Testis (tissue), 3 donors: Measurements from ENCODE around the gene WDR37. TPM values are rescaled to one million over a fixed set of nuclear protein-coding genes. Genes with fewer than 3 reads are reported as not detected.
"Not testable (repeated sequence)": the region's sequence is repeated elsewhere in the genome, so short reads cannot be mapped to it uniquely, and the experiment has no call there.

Source experiments
- DNase-seq: peaks from one replicate; pipeline ENCODE4 v3.0.0-alpha.2; 2019
- H3K27ac ChIP-seq, 2 donors: fragments of 200-600 bp; sonication (generic); one replicate each; pipeline ENCODE4 v1.5.1; 2019
- H3K27me3 ChIP-seq: fragments of 200-600 bp; sonication (generic); one replicate; pipeline ENCODE4 v1.5.1; 2019
- H3K36me3 ChIP-seq: fragments of 200-600 bp; sonication (generic); one replicate; pipeline ENCODE4 v1.5.1; 2017; ENCODE audit warnings: low read depth; ENCODE audit errors: missing control alignments
- H3K4me1 ChIP-seq: fragments of 200-600 bp; sonication (generic); one replicate; pipeline ENCODE4 v1.5.1; 2019
- H3K4me3 ChIP-seq, 2 donors: fragments of 200-600 bp; sonication (generic); one replicate each; pipeline ENCODE4 v1.5.1; 2017 to 2019
- H3K9me3 ChIP-seq: fragments of 200-600 bp; sonication (generic); one replicate; pipeline ENCODE4 v1.5.1; 2017
- POLR2A ChIP-seq: fragments of 450-650 bp; IDR thresholded peaks from one replicate; pipeline ENCODE4 v1.6.1; 2017; ENCODE audit warnings: antibody characterized with exemption, mild to moderate bottlenecking, moderate library complexity
- WGBS, 2 donors: methylation state at CpG; one replicate each; pipeline ENCODE4 v1.1.5; 2018; 5-methylcytosine and 5-hydroxymethylcytosine counted together
- intact Hi-C: fragments of 100-400 bp; cut with DNase I; formaldehyde crosslinking; loops from one replicate; pipeline ENCODE4 v1.15.1; 2023; ENCODE audit warnings: low total_unique reads
- polyA plus RNA-seq: library from polyadenylated mRNA; stranded (reverse); fragments of 350-450 nt; fragmentation: Illumina TruSeq; extraction: RNeasy Lipid Tissue Mini Kit (QIAGEN cat#74804); gene quantifications from one replicate; pipeline ENCODE4 v1.2.3, GENCODE V29; 2014; ENCODE audit warnings: low read depth, low replicate concordance; ENCODE audit not compliant: insufficient read depth
- total RNA-seq, 2 donors: library from RNA; depleted of rRNA; stranded (reverse); fragments of >200 nt; gene quantifications; one replicate each; pipeline ENCODE4 v1.2.3, GENCODE V29; 2016
- TF ChIP-seq, protein P1 (sequence below), 3 experiments: fragments of 450-650 bp in 2 of 3; fragments of 200-600 bp in 1 of 3; sonication (generic) in 1 of 3; IDR thresholded peaks; one replicate each; pipeline ENCODE4 v1.5.1; 2016 to 2019; ENCODE audit warnings: antibody characterized with exemption in 3 of 3, mild to moderate bottlenecking in 2 of 3, moderate library complexity in 1 of 3

WDR37 gene
- total and polyA plus RNA-seq, 3 donors from 2014 or later = 29.3 to 46.9 (median 40.2) TPM

- H3K4me1 ChIP-seq = peaks cover 8% of the 10 kb centered on the region
- H3K27me3 ChIP-seq = no peaks in the 10 kb centered on the region
- WGBS, 2 donors = 84 to 91% methylated on average over 13 to 14 of the region's 14 CpGs
- H3K36me3 ChIP-seq = no peaks in the 10 kb centered on the region
- H3K9me3 ChIP-seq = no peaks in the 10 kb centered on the region
- TF ChIP-seq, protein P1, sequence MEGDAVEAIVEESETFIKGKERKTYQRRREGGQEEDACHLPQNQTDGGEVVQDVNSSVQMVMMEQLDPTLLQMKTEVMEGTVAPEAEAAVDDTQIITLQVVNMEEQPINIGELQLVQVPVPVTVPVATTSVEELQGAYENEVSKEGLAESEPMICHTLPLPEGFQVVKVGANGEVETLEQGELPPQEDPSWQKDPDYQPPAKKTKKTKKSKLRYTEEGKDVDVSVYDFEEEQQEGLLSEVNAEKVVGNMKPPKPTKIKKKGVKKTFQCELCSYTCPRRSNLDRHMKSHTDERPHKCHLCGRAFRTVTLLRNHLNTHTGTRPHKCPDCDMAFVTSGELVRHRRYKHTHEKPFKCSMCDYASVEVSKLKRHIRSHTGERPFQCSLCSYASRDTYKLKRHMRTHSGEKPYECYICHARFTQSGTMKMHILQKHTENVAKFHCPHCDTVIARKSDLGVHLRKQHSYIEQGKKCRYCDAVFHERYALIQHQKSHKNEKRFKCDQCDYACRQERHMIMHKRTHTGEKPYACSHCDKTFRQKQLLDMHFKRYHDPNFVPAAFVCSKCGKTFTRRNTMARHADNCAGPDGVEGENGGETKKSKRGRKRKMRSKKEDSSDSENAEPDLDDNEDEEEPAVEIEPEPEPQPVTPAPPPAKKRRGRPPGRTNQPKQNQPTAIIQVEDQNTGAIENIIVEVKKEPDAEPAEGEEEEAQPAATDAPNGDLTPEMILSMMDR (IDR thresholded peaks at IDR 0.05) = no peak
- TF ChIP-seq POLR2A = no peak
- no peak overlapping the region for H3K27ac ChIP-seq
- no peak overlapping the region for H3K4me3 ChIP-seq
- intact Hi-C loops = no loop called here
- no peak for DNase-seq
Measured at GRCh38 chr10:1117651-1118050, 61.5 kb downstream of the WDR37 start.

GRCh38 chr10:1118318-1118717, 62.1 kb downstream of the WDR37 start:
- not testable (repeated sequence) for DNase-seq

GRCh38 chr10:1119027-1119426, 62.8 kb downstream of the WDR37 start:
- Histone ChIP-seq H3K36me3 (no peaks in the 10 kb centered on the region), H3K4me1 (peaks cover 8% of the 10 kb centered on the region), H3K4me3 (no peak overlapping the region), H3K9me3 (no peaks in the 10 kb centered on the region), H3K27me3 (no peaks in the 10 kb centered on the region), H3K27ac (peak overlapping the region in 1 of 2 donors; percentile 45)
- intact Hi-C loops = no loop called here
- DNase-seq = no peak
- TF ChIP-seq, protein P1 (IDR thresholded peaks at IDR 0.05) = no peak
- no peak for TF ChIP-seq POLR2A
- WGBS, 2 donors = 47 to 57% methylated on average over 8 of the region's 8 CpGs

More at GRCh38 chr10:1118318-1118717, 62.1 kb downstream of the WDR37 start:
- H3K36me3 ChIP-seq, H3K27ac ChIP-seq, H3K27me3 ChIP-seq, H3K4me3 ChIP-seq, intact Hi-C loops, H3K4me1 ChIP-seq, H3K9me3 ChIP-seq: not testable (repeated sequence)
- WGBS, 2 donors = 73 to 80% methylated on average over 6 of the region's 6 CpGs

GRCh38 chr10:1119501-1119900, 63.3 kb downstream of the WDR37 start:
- Histone ChIP-seq H3K4me3 (no peak overlapping the region), H3K4me1 (peaks cover 8% of the 10 kb centered on the region), H3K27me3 (no peaks in the 10 kb centered on the region), H3K36me3 (no peaks in the 10 kb centered on the region), H3K9me3 (no peaks in the 10 kb centered on the region), H3K27ac (peak overlapping the region in 1 of 2 donors; percentile 45)
- TF ChIP-seq, protein P1 (IDR thresholded peaks at IDR 0.05) = no peak
- TF ChIP-seq POLR2A = no peak
- no peak for DNase-seq
- WGBS, 2 donors = 75 to 81% methylated on average over 5 to 6 of the region's 6 CpGs
- intact Hi-C loops = no loop called here

GRCh38 chr10:1120306-1120705, 64.1 kb downstream of the WDR37 start:
- no peak for TF ChIP-seq POLR2A
- no peaks in the 10 kb centered on the region for H3K9me3 ChIP-seq
- H3K4me1 ChIP-seq = peaks cover 8% of the 10 kb centered on the region
- intact Hi-C loops = no loop called here
- 82 to 83% methylated on average over 12 of the region's 12 CpGs for WGBS, 2 donors
- H3K36me3 ChIP-seq = no peaks in the 10 kb centered on the region
- H3K4me3 ChIP-seq = no peak overlapping the region
- no peaks in the 10 kb centered on the region for H3K27me3 ChIP-seq
- H3K27ac ChIP-seq = no peak overlapping the region
- no peak for DNase-seq

DNA sequence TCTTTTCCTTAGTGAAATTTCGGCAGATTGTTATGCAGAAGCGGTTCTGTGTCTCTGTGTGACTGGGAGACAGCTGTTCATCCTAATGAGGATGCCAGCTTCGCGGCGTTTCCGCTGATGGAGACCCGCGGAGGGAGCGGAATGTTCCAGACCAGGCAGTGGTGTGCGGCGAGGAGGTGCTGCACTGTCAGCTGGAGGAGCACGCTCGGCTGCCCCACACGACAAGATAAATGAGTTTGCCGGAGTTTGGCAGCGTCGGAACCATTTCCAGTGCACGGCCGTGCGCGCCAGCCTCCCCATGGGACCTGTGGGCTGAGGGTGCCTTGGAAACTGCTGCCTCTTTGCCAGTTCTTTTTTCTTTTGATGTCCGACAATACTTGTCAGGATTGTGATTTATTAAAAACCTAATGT, 64.6 kb downstream of the WDR37 start:
- WGBS, 2 donors = 76 to 78% methylated on average over 15 to 22 of the region's 22 CpGs
- Histone ChIP-seq H3K27me3 (no peaks in the 10 kb centered on the region), H3K4me3 (no peak overlapping the region), H3K4me1 (peaks cover 8% of the 10 kb centered on the region), H3K27ac (no peak overlapping the region), H3K9me3 (no peaks in the 10 kb centered on the region), H3K36me3 (no peaks in the 10 kb centered on the region)
- DNase-seq = no peak
- intact Hi-C loops = no loop called here
- TF ChIP-seq, protein P1 (IDR thresholded peaks at IDR 0.05) = no peak
- TF ChIP-seq POLR2A = no peak
